Mucosa of descending colon (tissue), 3 donors: ENCODE data around the gene TWF2. TPM values are rescaled to one million over a fixed set of nuclear protein-coding genes. Genes with fewer than 3 reads are reported as not detected.
A peak's percentile ranks its signal among the peaks of the same experiment; 100 is the strongest.

ENCODE experiments used
- ATAC-seq: fragments of 200-7000 bp; cut with Tn5 transposase; one replicate; pipeline ENCODE4 v1.9.1; 2020; ENCODE audit warnings: mild to moderate bottlenecking, moderate library complexity
- DNase-seq, 3 donors: peaks; one replicate each; pipeline ENCODE4 v3.0.0-alpha.2; 2020
- H3K36me3 ChIP-seq: fragments of 200-600 bp; one replicate; pipeline ENCODE4 v1.8.0; 2021; ENCODE audit warnings: low read depth, mild to moderate bottlenecking
- H3K4me1 ChIP-seq: fragments of 200-600 bp; one replicate; pipeline ENCODE4 v1.8.0; 2021; ENCODE audit warnings: low read depth, mild to moderate bottlenecking
- H3K4me3 ChIP-seq: fragments of 200-600 bp; one replicate; pipeline ENCODE4 v1.8.0; 2021; ENCODE audit warnings: mild to moderate bottlenecking
- H3K9me3 ChIP-seq: fragments of 200-600 bp; one replicate; pipeline ENCODE4 v1.8.0; 2021; ENCODE audit warnings: mild to moderate bottlenecking
- CTCF ChIP-seq: fragments of 200-600 bp; IDR thresholded peaks from one replicate; pipeline ENCODE4 v1.8.0; 2022; ENCODE audit warnings: antibody characterized with exemption, mild to moderate bottlenecking
- intact Hi-C, 2 donors: fragments of 100-400 bp; cut with DNase I in 1 of 2; cut with micrococcal nuclease in 1 of 2; formaldehyde crosslinking; loops; one replicate each; pipeline versions ENCODE4 v1.11.0 to v1.11.1; 2022; cut with DNase I, micrococcal nuclease
- total RNA-seq, 3 donors: library from RNA; stranded (reverse); fragmentation: NEBNext Ultra II Directional in 2 of 3; extraction: Animal tissue kit (Norgen Biotek cat#: 25700) in 2 of 3; gene quantifications; one replicate each; pipeline versions ENCODE4 v1.2.1 to v1.2.4, GENCODE V29; 2021 to 2023
- donor health status: DM: no; HTN: no; CAD: no; lungs with moderate emphysema.
- donor health status: DM: no; HTN: no; CAD: no.
- donor health status: DM: no; HTN: yes; CAD: no.

Gene TWF2
- total RNA-seq, 3 donors from 2014 or later = 39.1 to 41.1 (median 41.0) TPM

- Histone ChIP-seq H3K4me3 (no peak overlapping the region), H3K4me1 (no peaks in the 10 kb centered on the region), H3K9me3 (no peaks in the 10 kb centered on the region), H3K36me3 (peaks cover 8% of the 10 kb centered on the region)
- no peak for ATAC-seq
- no peak for DNase-seq
- TF ChIP-seq CTCF = no peak
- intact Hi-C loops = loop anchor here in 1 of 2 donors (10.0 kb wide), 1 partner anchor 107 kb away; no protein-coding TSS in a partner anchor
Measured at GRCh38 chr3:52228266-52228665, 10.7 kb downstream of the TWF2 start.

GRCh38 chr3:52227766-52228165, 11.2 kb downstream of the TWF2 start:
- no peaks in the 10 kb centered on the region for H3K9me3 ChIP-seq
- intact Hi-C loops = loop anchor here in 1 of 2 donors (10.0 kb wide), 1 partner anchor 107 kb away; no protein-coding TSS in a partner anchor
- ATAC-seq (no peak), DNase-seq (no peak)
- H3K4me1 ChIP-seq = no peaks in the 10 kb centered on the region
- no peak for TF ChIP-seq CTCF
- H3K36me3 ChIP-seq = peaks cover 8% of the 10 kb centered on the region
- H3K4me3 ChIP-seq = no peak overlapping the region

GRCh38 chr3:52227117-52227516, 11.8 kb downstream of the TWF2 start:
- ATAC-seq (no peak), DNase-seq (no peak)
- intact Hi-C loops = loop anchor here in 1 of 2 donors (10.0 kb wide), 1 partner anchor 108 kb away; no protein-coding TSS in a partner anchor
- no peaks in the 10 kb centered on the region for H3K9me3 ChIP-seq
- H3K36me3 ChIP-seq = peaks cover 8% of the 10 kb centered on the region
- H3K4me3 ChIP-seq = no peak overlapping the region
- TF ChIP-seq CTCF = no peak
- H3K4me1 ChIP-seq = no peaks in the 10 kb centered on the region

- intact Hi-C loops = loop anchor here in 1 of 2 donors (10.0 kb wide), 1 partner anchor 108 kb away; no protein-coding TSS in a partner anchor
- DNase-seq = peak in 1 of 3 donors; percentile 21
- peaks cover 8% of the 10 kb centered on the region for H3K36me3 ChIP-seq
- no peak for TF ChIP-seq CTCF
- H3K4me1 ChIP-seq = no peaks in the 10 kb centered on the region
- no peak overlapping the region for H3K4me3 ChIP-seq
- no peak for ATAC-seq
- H3K9me3 ChIP-seq = no peaks in the 10 kb centered on the region
Measured at GRCh38 chr3:52226229-52226817, 12.6 kb downstream of the TWF2 start.

- no peak for TF ChIP-seq CTCF
- DNase-seq = peak in 2 of 3 donors; percentile 28 to 58
- Histone ChIP-seq H3K4me3 (no peak within 1 kb of the TSS), H3K4me1 (no peaks in the 10 kb centered on the region), H3K9me3 (no peaks in the 10 kb centered on the region), H3K36me3 (peaks cover 4% of the 10 kb centered on the region)
- intact Hi-C loops = loop anchor here in 1 of 2 donors (10.0 kb wide), 1 partner anchor 109 kb away; no protein-coding TSS in a partner anchor
- peak; percentile 72 for ATAC-seq
Measured at GRCh38 chr3:52225452-52226228, 13.3 kb downstream of the TWF2 start, which contains the start of gene TLR9. TSS of gene TLR9 (minus strand) at chr3:52225645. CDS start at chr3:52225529, 116 bp downstream.
